GM12878 (cell line): ENCODE data around the gene NRG2.

Experiments used
- CTCF ChIP-seq, 3 experiments: IDR thresholded peaks in 2 of 3; conservative IDR thresholded peaks in 1 of 3; 2 replicates each; pipeline ENCODE4 v1.5.1; 2011; ENCODE audit warnings: low read depth in 3 of 3, low read length in 3 of 3, mild to moderate bottlenecking in 3 of 3, control low read depth in 2 of 3, moderate library complexity in 2 of 3, inconsistent platforms in 1 of 3, mixed read lengths in 1 of 3; ENCODE audit not compliant: control insufficient read depth in 2 of 3, insufficient read depth in 1 of 3; ENCODE audit errors: extremely low read depth in 1 of 3
- FOS ChIP-seq: IDR thresholded peaks from 3 replicates; pipeline ENCODE4 v1.6.1; 2011; ENCODE audit warnings: borderline replicate concordance; ENCODE audit not compliant: insufficient read length; ENCODE audit errors: extremely low read depth
- KAT2A ChIP-seq: conservative IDR thresholded peaks from 2 replicates; pipeline ENCODE4 v1.6.1; 2011; ENCODE audit warnings: low read depth, low read length; ENCODE audit not compliant: control insufficient read depth
- MAX ChIP-seq: IDR thresholded peaks from 2 replicates; pipeline ENCODE4 v1.6.1; 2012; ENCODE audit warnings: low read depth, low read length, improper control_type of control experiment
- POLR2A ChIP-seq: IDR thresholded peaks from 2 replicates; pipeline ENCODE4 v1.6.1; 2011; ENCODE audit warnings: low read depth, mild to moderate bottlenecking, low read length
- SPI1 ChIP-seq: IDR thresholded peaks from 2 replicates; pipeline ENCODE4 v1.6.1; 2011; ENCODE audit warnings: low read depth, mild to moderate bottlenecking, low read length, moderate library complexity, borderline replicate concordance; ENCODE audit not compliant: insufficient read depth
- USF2 ChIP-seq: IDR thresholded peaks from 2 replicates; pipeline ENCODE4 v1.6.1; 2011; ENCODE audit warnings: low read depth, low read length, improper control_type of control experiment, borderline replicate concordance
- YBX1 ChIP-seq: fragments of 450-650 bp; IDR thresholded peaks from 2 replicates; pipeline ENCODE4 v1.6.1; 2016; ENCODE audit warnings: antibody characterized with exemption

- TF ChIP-seq SPI1 (no peak), MAX (no peak), USF2 (no peak), POLR2A (no peak), CTCF (IDR thresholded peaks at IDR 0.05 in 2 of 3, conservative IDR thresholded peaks at IDR 0.05 in 1 of 3; ENCODE audit: control insufficient read depth in 2 of 3, extremely low read depth in 1 of 3, insufficient read depth in 1 of 3, low read depth in 3 of 3, low read length in 3 of 3) (peak; percentile 85 to 93 (median 89)), YBX1 (no peak), KAT2A (no peak), FOS (no peak)
Measured at GRCh38 chr5:139844472-139845145, 198.5 kb downstream of the NRG2 start.
